Esophagus muscularis mucosa (tissue), 4 donors: ENCODE measurements around the gene CLIC4.

Experiments used
- CTCF ChIP-seq, 3 experiments: fragments of 200-600 bp in 2 of 3; fragments of 450-650 bp in 1 of 3; sonication (generic) in 2 of 3; IDR thresholded peaks; one replicate each; pipeline ENCODE4 v1.5.1; 2017 to 2019; ENCODE audit warnings: antibody characterized with exemption in 3 of 3, mild to moderate bottlenecking in 2 of 3, moderate library complexity in 1 of 3
- EP300 ChIP-seq: sonication (generic); formaldehyde crosslinking; IDR thresholded peaks from one replicate; pipeline ENCODE4 v1.6.1; 2017; ENCODE audit warnings: antibody characterized with exemption
- POLR2AphosphoS5 ChIP-seq, 2 donors: sonication (generic); formaldehyde crosslinking; IDR thresholded peaks; one replicate each; pipeline ENCODE4 v1.6.1; 2017; ENCODE audit warnings: antibody characterized with exemption in 2 of 2

GRCh38 chr1:24888061-24888970 lies 143.1 kb downstream of the CLIC4 start:
- TF ChIP-seq POLR2AphosphoS5 (IDR thresholded peaks at IDR 0.05) = no peak
- TF ChIP-seq CTCF (IDR thresholded peaks at IDR 0.05) = no peak
- TF ChIP-seq EP300 = no peak
